SK-N-SH treated with all-trans-retinoic acid at 6 μM for 48 hours (cell line): ENCODE results near the gene MRGPRG.
A peak's percentile ranks its signal among the peaks of the same experiment; 100 is the strongest.

Source experiments
- ATAC-seq: fragments of 200-7000 bp; cut with Tn5 transposase; 3 replicates; pipeline ENCODE4 v1.9.1; 2020; ENCODE audit warnings: mild to moderate bottlenecking, moderate library complexity
- BACH2 ChIP-seq: fragments of 250-450 bp; sonication (Bioruptor Pico); IDR thresholded peaks from 2 replicates; pipeline ENCODE4 v1.9.0; 2021; ENCODE audit warnings: mild to moderate bottlenecking, borderline replicate concordance
- CREB5 ChIP-seq: fragments of 250-450 bp; sonication (Bioruptor Pico); IDR thresholded peaks from 2 replicates; pipeline ENCODE4 v1.5.1; 2020; ENCODE audit warnings: low read depth, mild to moderate bottlenecking, moderate library complexity
- CSDC2 ChIP-seq: fragments of 250-450 bp; sonication (Bioruptor Pico); IDR thresholded peaks from 2 replicates; pipeline ENCODE4 v1.5.0; 2020; ENCODE audit warnings: mild to moderate bottlenecking, moderate library complexity
- CSRNP3 ChIP-seq: fragments of 250-450 bp; sonication (Bioruptor Pico); IDR thresholded peaks from 2 replicates; pipeline ENCODE4 v1.5.1; 2021; ENCODE audit warnings: mild to moderate bottlenecking, moderate library complexity
- ESRRG ChIP-seq: fragments of 250-450 bp; sonication (Bioruptor Pico); IDR thresholded peaks from 2 replicates; pipeline ENCODE4 v1.6.1; 2021; ENCODE audit warnings: mild to moderate bottlenecking
- GLIS3 ChIP-seq: fragments of 250-450 bp; sonication (Bioruptor Pico); IDR thresholded peaks from 2 replicates; pipeline ENCODE4 v1.5.0; 2020; ENCODE audit warnings: mild to moderate bottlenecking, moderate library complexity
- ISL1 ChIP-seq: fragments of 250-450 bp; sonication (Bioruptor Pico); IDR thresholded peaks from 2 replicates; pipeline ENCODE4 v2.1.2; 2022; ENCODE audit warnings: mild to moderate bottlenecking, moderate library complexity
- PATZ1 ChIP-seq: fragments of 250-450 bp; sonication (Bioruptor Pico); IDR thresholded peaks from 2 replicates; pipeline ENCODE4 v1.8.0; 2020; ENCODE audit warnings: mild to moderate bottlenecking, moderate library complexity, borderline replicate concordance
- POU6F1 ChIP-seq: fragments of 250-450 bp; sonication (Bioruptor Pico); IDR thresholded peaks from 2 replicates; pipeline ENCODE4 v1.8.0; 2021; ENCODE audit warnings: low read depth, mild to moderate bottlenecking, moderate library complexity, borderline replicate concordance
- PPARA ChIP-seq: fragments of 250-450 bp; sonication (Bioruptor Pico); IDR thresholded peaks from 2 replicates; pipeline ENCODE4 v1.5.0; 2020; ENCODE audit warnings: mild to moderate bottlenecking, borderline replicate concordance
- RARB ChIP-seq: fragments of 250-450 bp; sonication (Bioruptor Pico); IDR thresholded peaks from 2 replicates; pipeline ENCODE4 v1.8.0; 2021; ENCODE audit warnings: mild to moderate bottlenecking, moderate library complexity
- SNAI2 ChIP-seq: fragments of 250-450 bp; sonication (Bioruptor Pico); IDR thresholded peaks from 2 replicates; pipeline ENCODE4 v1.5.0; 2020; ENCODE audit warnings: mild to moderate bottlenecking, moderate library complexity
- TCF4 ChIP-seq: fragments of 250-450 bp; sonication (Bioruptor Pico); IDR thresholded peaks from 2 replicates; pipeline ENCODE4 v1.8.0; 2021; ENCODE audit warnings: mild to moderate bottlenecking, moderate library complexity, borderline replicate concordance
- TOX ChIP-seq: fragments of 250-450 bp; sonication (Bioruptor Pico); IDR thresholded peaks from 2 replicates; pipeline ENCODE4 v1.8.0; 2021; ENCODE audit warnings: mild to moderate bottlenecking, moderate library complexity, borderline replicate concordance
- ZC3H10 ChIP-seq: fragments of 250-450 bp; sonication (Bioruptor Pico); IDR thresholded peaks from 2 replicates; pipeline ENCODE4 v1.5.1; 2021; ENCODE audit warnings: mild to moderate bottlenecking, moderate library complexity
- ZFP3 ChIP-seq: fragments of 250-450 bp; sonication (Bioruptor Pico); IDR thresholded peaks from 2 replicates; pipeline ENCODE4 v1.5.0; 2020; ENCODE audit warnings: mild to moderate bottlenecking, moderate library complexity
- ZFP30 ChIP-seq: fragments of 450-650 bp; formaldehyde crosslinking; IDR thresholded peaks from 2 replicates; pipeline ENCODE4 v1.5.0; 2022; ENCODE audit warnings: mild to moderate bottlenecking, moderate library complexity
- ZNF565 ChIP-seq: fragments of 450-650 bp; formaldehyde crosslinking; conservative IDR thresholded peaks from 2 replicates; pipeline ENCODE4 v1.5.0; 2020; ENCODE audit warnings: low read depth, mild to moderate bottlenecking, moderate library complexity
- ZNF70 ChIP-seq: fragments of 450-650 bp; formaldehyde crosslinking; IDR thresholded peaks from 2 replicates; pipeline ENCODE4 v1.5.0; 2020; ENCODE audit warnings: mild to moderate bottlenecking, moderate library complexity
- ZNF8 ChIP-seq: fragments of 450-650 bp; formaldehyde crosslinking; IDR thresholded peaks from 2 replicates; pipeline ENCODE4 v1.5.0; 2020; ENCODE audit warnings: mild to moderate bottlenecking, moderate library complexity

Gene MRGPRG

GRCh38 chr11:3203221-3204043 lies 15.2 kb downstream of the MRGPRG start:
- peak; percentile 62 for ATAC-seq
- TF ChIP-seq ZC3H10 (CRISPR knock-in tag) (no peak), ESRRG (CRISPR knock-in tag) (no peak), TCF4 (no peak), SNAI2 (no peak), ZNF565 (no peak), ZNF8 (no peak), CREB5 (CRISPR knock-in tag) (no peak), PPARA (CRISPR knock-in tag) (no peak), RARB (CRISPR knock-in tag) (no peak), BACH2 (CRISPR knock-in tag) (no peak), CSRNP3 (CRISPR knock-in tag) (no peak), GLIS3 (CRISPR knock-in tag) (no peak), CSDC2 (no peak), ZFP3 (CRISPR knock-in tag) (no peak), PATZ1 (CRISPR knock-in tag) (no peak), POU6F1 (CRISPR knock-in tag) (no peak), ISL1 (CRISPR knock-in tag) (no peak), TOX (CRISPR knock-in tag) (no peak), ZNF70 (CRISPR knock-in tag) (no peak)

- TF ChIP-seq ZNF8 (no peak), ZC3H10 (CRISPR knock-in tag) (no peak), ZFP3 (CRISPR knock-in tag) (no peak), TCF4 (no peak), CREB5 (CRISPR knock-in tag) (no peak), PPARA (CRISPR knock-in tag) (no peak), ZFP30 (CRISPR knock-in tag) (no peak), BACH2 (CRISPR knock-in tag) (no peak)
- peak; percentile 12; the same call in 2 of the 3 replicates for ATAC-seq
Observed at GRCh38 chr11:3202759-3203158, 15.9 kb downstream of the MRGPRG start.

GRCh38 chr11:3202305-3202704 lies 16.3 kb downstream of the MRGPRG start:
- no peak for ATAC-seq
- TF ChIP-seq ZNF565 (no peak), TCF4 (no peak), CSDC2 (no peak), BACH2 (CRISPR knock-in tag) (no peak), TOX (CRISPR knock-in tag) (no peak), SNAI2 (no peak), ZC3H10 (CRISPR knock-in tag) (no peak), PPARA (CRISPR knock-in tag) (no peak)
- TF ChIP-seq, all 23 proteins: peak for 0
